ENCODE results near the gene MEPE. TPM values are rescaled to one million over a fixed set of nuclear protein-coding genes. Genes with fewer than 3 reads are reported as not detected.
A peak's percentile ranks its signal among the peaks of the same experiment; 100 is the strongest.
"Not testable (repeated sequence)": the region's sequence is repeated elsewhere in the genome, so short reads cannot be mapped to it uniquely, and the experiment has no call there.

The MEPE gene
- total RNA-seq, 1 donor from 2014 or later, result not detected

GRCh38 chr4:87865960-87866598 lies 33.3 kb downstream of the MEPE start:
- intact Hi-C loops (cut with DNase I), result no loop called here
- ATAC-seq (ENCODE audit: poor library complexity), result no peak
- no peak for DNase-seq

- intact Hi-C loops (cut with DNase I), result no loop called here
- no peak for ATAC-seq (ENCODE audit: poor library complexity)
- DNase-seq, result no peak
Observed at GRCh38 chr4:87868522-87868921, 35.8 kb downstream of the MEPE start.

- intact Hi-C loops (cut with DNase I), result no loop called here
- no peak for ATAC-seq (ENCODE audit: poor library complexity)
- no peak for DNase-seq
Observed at GRCh38 chr4:87872028-87872427, 39.3 kb downstream of the MEPE start.

- intact Hi-C loops (cut with DNase I), result no loop called here
- no peak for ATAC-seq (ENCODE audit: poor library complexity)
Observed at GRCh38 chr4:87875191-87875590, 42.4 kb downstream of the MEPE start.

GRCh38 chr4:87880106-87880505 lies 47.3 kb downstream of the MEPE start:
- ATAC-seq (ENCODE audit: poor library complexity) (no peak), DNase-seq (no peak)
- intact Hi-C loops (cut with DNase I), result no loop called here

More at GRCh38 chr4:87875191-87875590, 42.4 kb downstream of the MEPE start:
- no peak for DNase-seq

GRCh38 chr4:87881115-87881514 lies 48.3 kb downstream of the MEPE start:
- no peak for ATAC-seq (ENCODE audit: poor library complexity)
- intact Hi-C loops (cut with DNase I), result no loop called here
- DNase-seq, result no peak

- intact Hi-C loops (cut with DNase I), result no loop called here
- DNase-seq (no peak), ATAC-seq (ENCODE audit: poor library complexity) (no peak)
Observed at GRCh38 chr4:87882321-87882720, 49.6 kb downstream of the MEPE start.

GRCh38 chr4:87882861-87883260 lies 50.1 kb downstream of the MEPE start:
- ATAC-seq (ENCODE audit: poor library complexity), result no peak
- intact Hi-C loops (cut with DNase I), result no loop called here
- DNase-seq, result no peak

GRCh38 chr4:87884976-87885549 lies 52.3 kb downstream of the MEPE start:
- DNase-seq, result no peak
- intact Hi-C loops (cut with DNase I), result no loop called here
- ATAC-seq (ENCODE audit: poor library complexity), result no peak

- intact Hi-C loops (cut with DNase I), result no loop called here
- no peak for DNase-seq
- ATAC-seq (ENCODE audit: poor library complexity), result no peak
Observed at GRCh38 chr4:87886083-87886482, 53.3 kb downstream of the MEPE start.

- intact Hi-C loops (cut with DNase I); ATAC-seq (ENCODE audit: poor library complexity); DNase-seq: not testable (repeated sequence)
Observed at GRCh38 chr4:87890753-87891152, 58.0 kb downstream of the MEPE start.

- intact Hi-C loops (cut with DNase I), result no loop called here
- DNase-seq (no peak), ATAC-seq (ENCODE audit: poor library complexity) (peak; percentile 59)
Observed at GRCh38 chr4:87895964-87896621, 63.3 kb downstream of the MEPE start.

Other genes starting within 250 kb of the MEPE start
- not detected for gene DSPP, start 224.4 kb upstream of the MEPE start, total RNA-seq
- not detected for gene DMP1, start 182.7 kb upstream of the MEPE start, total RNA-seq
- not detected for gene IBSP, start 33.4 kb upstream of the MEPE start, total RNA-seq
- 5.6 TPM for gene SPP1, start 142.7 kb downstream of the MEPE start, total RNA-seq
- gene PKD2, start 174.7 kb downstream of the MEPE start, total RNA-seq, result 11.6 TPM

Data from Right ventricle myocardium superior (tissue), 1 donor.